Measurements from ENCODE around the gene NHLRC3.
"Not testable (repeated sequence)": the region's sequence is repeated elsewhere in the genome, so short reads cannot be mapped to it uniquely, and the experiment has no call there.

DNA sequence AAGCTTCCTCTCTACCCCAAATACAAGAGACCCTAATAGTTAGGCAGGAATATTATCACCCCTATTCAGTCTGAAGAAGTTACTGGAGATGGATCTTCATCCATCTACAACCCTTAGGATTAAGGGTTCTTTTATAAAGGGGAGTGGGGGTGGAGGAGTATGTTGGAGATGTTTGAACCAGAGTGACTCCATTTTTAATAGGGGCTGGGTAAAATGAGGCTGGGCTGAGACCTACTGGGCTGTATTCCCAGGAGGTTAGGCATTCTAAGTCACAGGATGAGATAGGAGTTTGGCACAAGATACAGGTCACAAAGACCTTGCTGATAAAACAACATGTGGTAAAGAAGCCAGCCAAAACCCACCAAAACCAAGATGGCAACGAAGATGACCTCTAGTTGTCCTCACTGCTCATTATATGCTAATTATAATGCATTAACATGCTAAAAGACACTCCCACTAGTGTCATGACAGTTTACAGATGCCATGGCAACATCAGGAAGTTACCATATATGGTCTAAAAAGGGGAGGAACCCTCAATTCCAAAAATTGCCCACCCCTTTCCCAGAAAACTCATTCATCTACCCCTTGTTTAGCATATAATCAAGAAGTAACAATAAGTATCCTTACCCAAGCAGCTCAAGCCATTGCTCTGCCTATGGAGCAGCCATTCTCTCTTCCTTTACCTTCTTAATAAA, 48.1 kb downstream of the NHLRC3 start:
- TF ChIP-seq, protein P1, sequence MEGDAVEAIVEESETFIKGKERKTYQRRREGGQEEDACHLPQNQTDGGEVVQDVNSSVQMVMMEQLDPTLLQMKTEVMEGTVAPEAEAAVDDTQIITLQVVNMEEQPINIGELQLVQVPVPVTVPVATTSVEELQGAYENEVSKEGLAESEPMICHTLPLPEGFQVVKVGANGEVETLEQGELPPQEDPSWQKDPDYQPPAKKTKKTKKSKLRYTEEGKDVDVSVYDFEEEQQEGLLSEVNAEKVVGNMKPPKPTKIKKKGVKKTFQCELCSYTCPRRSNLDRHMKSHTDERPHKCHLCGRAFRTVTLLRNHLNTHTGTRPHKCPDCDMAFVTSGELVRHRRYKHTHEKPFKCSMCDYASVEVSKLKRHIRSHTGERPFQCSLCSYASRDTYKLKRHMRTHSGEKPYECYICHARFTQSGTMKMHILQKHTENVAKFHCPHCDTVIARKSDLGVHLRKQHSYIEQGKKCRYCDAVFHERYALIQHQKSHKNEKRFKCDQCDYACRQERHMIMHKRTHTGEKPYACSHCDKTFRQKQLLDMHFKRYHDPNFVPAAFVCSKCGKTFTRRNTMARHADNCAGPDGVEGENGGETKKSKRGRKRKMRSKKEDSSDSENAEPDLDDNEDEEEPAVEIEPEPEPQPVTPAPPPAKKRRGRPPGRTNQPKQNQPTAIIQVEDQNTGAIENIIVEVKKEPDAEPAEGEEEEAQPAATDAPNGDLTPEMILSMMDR (IDR thresholded peaks at IDR 0.05): not testable (repeated sequence)
- not testable (repeated sequence) for TF ChIP-seq HDAC2 (IDR thresholded peaks at IDR 0.05); POLR2A (IDR thresholded peaks at IDR 0.05; ENCODE audit: low read length); EP300 (IDR thresholded peaks at IDR 0.05); CHD2 (IDR thresholded peaks at IDR 0.05; ENCODE audit: low read length, partially characterized antibody)

All from A549 (cell line).